Neural progenitor cell (in vitro differentiated cells): ENCODE data around the gene CHST13.

Experiments used
- CTCF ChIP-seq: fragments of 200-600 bp; sonication (generic); IDR thresholded peaks from 2 replicates; pipeline ENCODE4 v1.5.1; 2017; ENCODE audit warnings: antibody characterized with exemption, mild to moderate bottlenecking
- EZH2 ChIP-seq: fragments of 200-600 bp; sonication (generic); IDR thresholded peaks from 2 replicates; pipeline ENCODE4 v1.6.1; 2017; ENCODE audit warnings: antibody characterized with exemption, mild to moderate bottlenecking, moderate library complexity
- EZH2phosphoT487 ChIP-seq: fragments of 200-600 bp; sonication (generic); IDR thresholded peaks from 2 replicates; pipeline ENCODE4 v1.6.1; 2017; ENCODE audit warnings: antibody characterized with exemption

GRCh38 chr3:126556637-126557414 is 32.9 kb downstream of the CHST13 start:
- TF ChIP-seq CTCF (no peak), EZH2 (no peak), EZH2phosphoT487 (no peak)
